Rectal smooth muscle tissue (tissue), 1 donor: Measurements from ENCODE around the gene NOL12.
A peak's percentile ranks its signal among the peaks of the same experiment; 100 is the strongest.
"Not testable (repeated sequence)": the region's sequence is repeated elsewhere in the genome, so short reads cannot be mapped to it uniquely, and the experiment has no call there.

Source experiments
- H3K27ac ChIP-seq: one replicate; pipeline ENCODE4 v1.7.0; 2013; ENCODE audit warnings: low read depth, low read length, inconsistent platforms
- H3K27me3 ChIP-seq: one replicate; pipeline ENCODE4 v1.7.0; 2013; ENCODE audit warnings: low read length; ENCODE audit not compliant: control insufficient read depth, insufficient read depth
- H3K36me3 ChIP-seq: one replicate; pipeline ENCODE4 v1.7.0; 2013; ENCODE audit warnings: low read length; ENCODE audit not compliant: control insufficient read depth, insufficient read depth
- H3K4me1 ChIP-seq: one replicate; pipeline ENCODE4 v1.7.0; 2013; ENCODE audit warnings: low read length; ENCODE audit not compliant: control insufficient read depth, insufficient read depth
- H3K4me3 ChIP-seq: one replicate; pipeline ENCODE4 v1.7.0; 2013; ENCODE audit warnings: low read length
- H3K9ac ChIP-seq: one replicate; pipeline ENCODE4 v1.7.0; 2013; ENCODE audit warnings: low read length

The NOL12 gene

GRCh38 chr22:37650463-37651136 is 35.5 kb upstream of the NOL12 start:
- Histone ChIP-seq H3K9ac (no peak overlapping the region), H3K27me3 (no peaks in the 10 kb centered on the region), H3K36me3 (peaks cover 11% of the 10 kb centered on the region), H3K4me3 (no peak overlapping the region), H3K27ac (no peak overlapping the region), H3K4me1 (no peaks in the 10 kb centered on the region)

GRCh38 chr22:37654563-37655251 is 31.4 kb upstream of the NOL12 start:
- Histone ChIP-seq H3K4me3 (no peak overlapping the region), H3K4me1 (peaks cover 11% of the 10 kb centered on the region), H3K9ac (no peak overlapping the region), H3K27ac (no peak overlapping the region), H3K36me3 (peaks cover 9% of the 10 kb centered on the region), H3K27me3 (no peaks in the 10 kb centered on the region)

- Histone ChIP-seq H3K27ac (no peak overlapping the region), H3K9ac (no peak overlapping the region), H3K27me3 (no peaks in the 10 kb centered on the region), H3K36me3 (peaks cover 4% of the 10 kb centered on the region), H3K4me3 (no peak overlapping the region), H3K4me1 (peaks cover 16% of the 10 kb centered on the region)
Measured at GRCh38 chr22:37655252-37655563, 30.9 kb upstream of the NOL12 start.

- peaks cover 27% of the 10 kb centered on the region for H3K4me1 ChIP-seq
- not testable (repeated sequence) for H3K4me3 ChIP-seq, H3K27ac ChIP-seq, H3K36me3 ChIP-seq, H3K9ac ChIP-seq, H3K27me3 ChIP-seq
Measured at GRCh38 chr22:37656583-37656982, 29.6 kb upstream of the NOL12 start.

- H3K27me3 ChIP-seq, result no peaks in the 10 kb centered on the region
Measured at GRCh38 chr22:37657590-37658132, 28.5 kb upstream of the NOL12 start.

GRCh38 chr22:37658133-37659065 is 27.7 kb upstream of the NOL12 start, which contains the start of gene PDXP:
Gene PDXP, plus strand, starts transcription at chr22:37658723. Its CDS starts 60 bp downstream, at chr22:37658783.
- H3K27me3 ChIP-seq, result no peaks in the 10 kb centered on the region
- H3K9ac ChIP-seq, result peak within 1 kb of the TSS; percentile 82
- peaks cover 30% of the 10 kb centered on the region for H3K4me1 ChIP-seq
- peak within 1 kb of the TSS; percentile 89 for H3K27ac ChIP-seq
- peak within 1 kb of the TSS; percentile 90 for H3K4me3 ChIP-seq
- no peaks in the 10 kb centered on the region for H3K36me3 ChIP-seq

More at GRCh38 chr22:37657590-37658132, 28.5 kb upstream of the NOL12 start:
- H3K4me3 ChIP-seq, result peak overlapping the region; percentile 80
- peak overlapping the region; percentile 51 for H3K9ac ChIP-seq
- H3K27ac ChIP-seq, result peak overlapping the region; percentile 89
- no peaks in the 10 kb centered on the region for H3K36me3 ChIP-seq
- H3K4me1 ChIP-seq, result peaks cover 30% of the 10 kb centered on the region

GRCh38 chr22:37659066-37659896 is 26.9 kb upstream of the NOL12 start:
- peak overlapping the region; percentile 82 for H3K9ac ChIP-seq
- peaks cover 30% of the 10 kb centered on the region for H3K4me1 ChIP-seq
- peak overlapping the region; percentile 61 for H3K27ac ChIP-seq
- no peaks in the 10 kb centered on the region for H3K36me3 ChIP-seq
- H3K27me3 ChIP-seq, result no peaks in the 10 kb centered on the region
- peak overlapping the region; percentile 90 for H3K4me3 ChIP-seq

GRCh38 chr22:37659897-37660708 is 26.0 kb upstream of the NOL12 start:
- H3K4me3 ChIP-seq, result peak overlapping the region; percentile 90
- H3K27ac ChIP-seq, result peak overlapping the region; percentile 61
- H3K9ac ChIP-seq, result peak overlapping the region; percentile 82
- peaks cover 32% of the 10 kb centered on the region for H3K4me1 ChIP-seq
- H3K36me3 ChIP-seq, result no peaks in the 10 kb centered on the region
- H3K27me3 ChIP-seq, result no peaks in the 10 kb centered on the region

- no peaks in the 10 kb centered on the region for H3K36me3 ChIP-seq
- H3K27me3 ChIP-seq, result no peaks in the 10 kb centered on the region
- H3K4me3 ChIP-seq, result peak overlapping the region; percentile 30
- H3K27ac ChIP-seq, result peak overlapping the region; percentile 88
- peaks cover 32% of the 10 kb centered on the region for H3K4me1 ChIP-seq
- H3K9ac ChIP-seq, result no peak overlapping the region
Measured at GRCh38 chr22:37660709-37661045, 25.5 kb upstream of the NOL12 start.

- H3K4me1 ChIP-seq, result peaks cover 32% of the 10 kb centered on the region
- H3K36me3 ChIP-seq, result peaks cover 3% of the 10 kb centered on the region
Measured at GRCh38 chr22:37661160-37661924, 24.8 kb upstream of the NOL12 start.

More at GRCh38 chr22:37661160-37661924, 24.8 kb upstream of the NOL12 start:
- Histone ChIP-seq H3K9ac (no peak overlapping the region), H3K27me3 (no peaks in the 10 kb centered on the region), H3K4me3 (peak overlapping the region; percentile 40), H3K27ac (peak overlapping the region; percentile 88)
